Trophoblast cell (in vitro differentiated cells and primary cell): Measurements from ENCODE around the gene ID1.

Source experiments
- DNase-seq, 2 donors: peaks; one replicate each; pipeline ENCODE4 v3.0.0-alpha.2; 2016
- H2AFZ ChIP-seq: 2 replicates; pipeline ENCODE4 v1.6.1; 2013; ENCODE audit warnings: low read length, moderate library complexity, mild to moderate bottlenecking; ENCODE audit not compliant: insufficient read depth, poor library complexity
- H2AK5ac ChIP-seq: 2 replicates; pipeline ENCODE4 v1.6.1; 2013; ENCODE audit warnings: mild to moderate bottlenecking, low read length
- H2BK120ac ChIP-seq: 2 replicates; pipeline ENCODE4 v1.6.1; 2013; ENCODE audit warnings: low read length, mild to moderate bottlenecking, moderate library complexity; ENCODE audit not compliant: insufficient read depth, poor library complexity
- H2BK12ac ChIP-seq: 2 replicates; pipeline ENCODE4 v1.6.1; 2013; ENCODE audit warnings: mild to moderate bottlenecking, low read length, moderate library complexity
- H2BK5ac ChIP-seq: 2 replicates; pipeline ENCODE4 v1.6.1; 2013; ENCODE audit warnings: low read length, low read depth, moderate library complexity, mild to moderate bottlenecking; ENCODE audit not compliant: poor library complexity
- H3K14ac ChIP-seq: 2 replicates; pipeline ENCODE4 v1.6.1; 2013; ENCODE audit warnings: mild to moderate bottlenecking, low read length
- H3K18ac ChIP-seq: 2 replicates; pipeline ENCODE4 v1.6.1; 2013; ENCODE audit warnings: mild to moderate bottlenecking, low read length
- H3K23ac ChIP-seq: 2 replicates; pipeline ENCODE4 v1.6.1; 2013; ENCODE audit warnings: low read length
- H3K27ac ChIP-seq: 2 replicates; pipeline ENCODE4 v1.5.1; 2013; ENCODE audit warnings: low read depth, mild to moderate bottlenecking, inconsistent platforms, low read length, moderate library complexity
- H3K27me3 ChIP-seq: 2 replicates; pipeline ENCODE4 v1.6.1; 2013; ENCODE audit warnings: inconsistent platforms, mild to moderate bottlenecking, low read length, moderate library complexity; ENCODE audit not compliant: insufficient read depth
- H3K36me3 ChIP-seq, 2 experiments: 1 replicate in 1 of 2; 2 replicates in 1 of 2; pipeline ENCODE4 v1.6.1; 2013; ENCODE audit warnings: low read length in 2 of 2, mild to moderate bottlenecking in 2 of 2, moderate library complexity in 1 of 2; ENCODE audit not compliant: insufficient read depth in 2 of 2, control insufficient read depth in 1 of 2
- H3K4ac ChIP-seq: 2 replicates; pipeline ENCODE4 v1.6.1; 2013; ENCODE audit warnings: low read depth, mild to moderate bottlenecking, low read length, moderate library complexity
- H3K4me1 ChIP-seq, 2 experiments: 1 replicate in 1 of 2; 2 replicates in 1 of 2; pipeline ENCODE4 v1.6.1; 2013; ENCODE audit warnings: low read length in 2 of 2, mild to moderate bottlenecking in 2 of 2, moderate library complexity in 1 of 2; ENCODE audit not compliant: insufficient read depth in 2 of 2, control insufficient read depth in 1 of 2
- H3K4me2 ChIP-seq: 2 replicates; pipeline ENCODE4 v1.6.1; 2013; ENCODE audit warnings: inconsistent platforms, mild to moderate bottlenecking, low read length, moderate library complexity
- H3K4me3 ChIP-seq: 2 replicates; pipeline ENCODE4 v1.5.1; 2013; ENCODE audit warnings: mild to moderate bottlenecking, low read depth, low read length, inconsistent platforms
- H3K79me1 ChIP-seq: one replicate; pipeline ENCODE4 v1.6.1; 2013; ENCODE audit warnings: low read length
- H3K79me2 ChIP-seq: 2 replicates; pipeline ENCODE4 v1.6.1; 2013; ENCODE audit warnings: low read length, mild to moderate bottlenecking; ENCODE audit not compliant: control insufficient read depth, insufficient read depth, poor library complexity
- H3K9ac ChIP-seq: 2 replicates; pipeline ENCODE4 v1.6.1; 2013; ENCODE audit warnings: mild to moderate bottlenecking, low read length
- H3K9me3 ChIP-seq: 2 replicates; pipeline ENCODE4 v1.6.1; 2013; ENCODE audit warnings: low read depth, mild to moderate bottlenecking, control low read depth, inconsistent platforms, low read length; ENCODE audit not compliant: insufficient read depth
- H4K12ac ChIP-seq: 2 replicates; pipeline ENCODE4 v1.6.1; 2013; ENCODE audit warnings: low read depth, mild to moderate bottlenecking, low read length, moderate library complexity
- H4K8ac ChIP-seq: 2 replicates; pipeline ENCODE4 v1.6.1; 2013; ENCODE audit warnings: low read depth, mild to moderate bottlenecking, low read length, moderate library complexity
- H4K91ac ChIP-seq: one replicate; pipeline ENCODE4 v1.6.1; 2013; ENCODE audit warnings: low read depth, mild to moderate bottlenecking, low read length, moderate library complexity
- WGBS: extraction: QIAGEN DNeasy Blood & Tissue Kit; methylation state at CpG from one replicate; pipeline ENCODE4 v1.1.7; 2013; ENCODE audit warnings: missing lambda C conversion rate; ENCODE audit not compliant: insufficient read length, insufficient coverage; ENCODE audit errors: extremely low coverage; 5-methylcytosine and 5-hydroxymethylcytosine counted together

Gene ID1

GRCh38 chr20:31604567-31605030 lies 490 bp upstream of the ID1 start:
- Histone ChIP-seq H3K14ac (peak overlapping the region; percentile 81), H2AK5ac (peak overlapping the region; percentile 6), H3K27ac (peak overlapping the region; percentile 100), H3K4me2 (peak overlapping the region; percentile 90), H3K79me1 (peaks cover 67% of the 10 kb centered on the region), H4K8ac (peak overlapping the region; percentile 79), H2BK120ac (peak overlapping the region; percentile 87), H3K18ac (peak overlapping the region; percentile 69), H3K9me3 (no peaks in the 10 kb centered on the region), H3K4me3 (peak overlapping the region; percentile 73), H4K12ac (peak overlapping the region; percentile 83), H2BK5ac (peak overlapping the region; percentile 97), H3K79me2 (peaks cover 32% of the 10 kb centered on the region), H4K91ac (peak overlapping the region; percentile 98), H3K27me3 (no peaks in the 10 kb centered on the region), H3K4me1 (peaks cover 13 to 22% of the 10 kb centered on the region in 2 experiments), H3K23ac (no peak overlapping the region), H3K9ac (peak overlapping the region; percentile 99), H3K36me3 (peaks cover 16 to 18% of the 10 kb centered on the region in 2 experiments), H2AFZ (no peak overlapping the region), H2BK12ac (peak overlapping the region; percentile 17), H3K4ac (peak overlapping the region; percentile 66)
- DNase-seq = peak; percentile 66 to 67
- no CpG with 5 or more reads among the region's 14 CpGs for WGBS

- H3K79me2 ChIP-seq = peaks cover 33% of the 10 kb centered on the region
- H3K4me2 ChIP-seq = peak overlapping the region; percentile 75
- H3K18ac ChIP-seq = peak overlapping the region; percentile 94
- peak in 1 of 2 donors; percentile 45 for DNase-seq
- H4K91ac ChIP-seq = peak overlapping the region; percentile 96
- no peaks in the 10 kb centered on the region for H3K9me3 ChIP-seq
- H2BK5ac ChIP-seq = peak overlapping the region; percentile 98
- peak overlapping the region; percentile 98 for H4K8ac ChIP-seq
- peaks cover 80% of the 10 kb centered on the region for H3K79me1 ChIP-seq
- WGBS = no CpG with 5 or more reads among the region's 39 CpGs
- H3K27me3 ChIP-seq = no peaks in the 10 kb centered on the region
- peak overlapping the region; percentile 94 for H3K14ac ChIP-seq
- peak overlapping the region; percentile 96 for H2BK120ac ChIP-seq
- no peak overlapping the region for H3K23ac ChIP-seq
- peak overlapping the region; percentile 2 for H2AFZ ChIP-seq
- peak overlapping the region; percentile 5 for H2AK5ac ChIP-seq
- H4K12ac ChIP-seq = peak overlapping the region; percentile 55
- peak overlapping the region; percentile 99 for H3K27ac ChIP-seq
- H3K9ac ChIP-seq = peak overlapping the region; percentile 98
- peaks cover 16 to 18% of the 10 kb centered on the region in 2 experiments for H3K36me3 ChIP-seq
- H3K4me1 ChIP-seq = peaks cover 18 to 33% of the 10 kb centered on the region in 2 experiments
- H3K4ac ChIP-seq = peak overlapping the region; percentile 97
- peak overlapping the region; percentile 91 for H3K4me3 ChIP-seq
- H2BK12ac ChIP-seq = no peak overlapping the region
These were observed 1.1 kb downstream of the ID1 start for GRCh38 chr20:31605902-31606803.

DNA sequence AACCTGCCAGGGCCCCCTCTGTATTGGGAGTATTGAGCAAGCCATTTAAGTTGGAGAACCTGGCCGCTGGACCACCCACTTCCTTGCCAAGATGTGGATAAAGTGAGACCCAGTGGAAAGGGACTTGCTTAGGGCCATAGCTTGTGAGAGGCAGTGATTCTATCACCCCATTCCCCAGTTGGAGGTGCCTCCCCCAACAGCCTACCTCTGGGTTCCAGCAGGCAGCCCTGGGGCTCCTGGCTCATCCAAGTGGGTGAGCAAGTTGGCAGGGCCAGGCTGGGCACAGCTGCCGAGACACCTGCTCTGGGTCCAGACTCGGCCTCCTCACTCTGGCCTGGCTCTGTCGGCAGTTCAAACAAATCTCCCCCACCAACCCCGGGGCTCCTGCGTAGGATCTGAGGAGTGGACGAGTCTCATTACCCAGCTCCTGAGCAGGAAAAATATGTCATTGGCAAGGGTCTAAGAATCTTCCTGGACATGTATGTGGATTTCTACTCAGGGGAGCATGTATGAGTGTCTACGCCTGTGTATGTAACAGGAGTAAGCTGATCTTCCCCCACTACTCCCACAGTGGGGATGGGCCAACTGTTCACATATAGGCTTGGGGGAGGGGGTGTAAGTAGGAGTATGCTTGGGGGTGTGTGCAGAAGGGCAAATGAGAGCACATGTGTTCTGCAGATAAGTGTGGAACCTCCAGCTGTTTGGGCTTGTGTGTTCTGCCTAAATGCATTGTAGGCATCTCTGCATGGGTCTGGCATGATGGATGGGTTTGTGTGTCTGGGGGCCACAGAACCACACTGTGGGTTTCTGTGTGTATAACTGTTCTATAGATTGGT lies 1.9 kb downstream of the ID1 start:
- peaks cover 22 to 37% of the 10 kb centered on the region in 2 experiments for H3K4me1 ChIP-seq
- H3K27ac ChIP-seq = peak overlapping the region; percentile 99
- H2BK12ac ChIP-seq = peak overlapping the region; percentile 76
- H3K9ac ChIP-seq = peak overlapping the region; percentile 93
- no peak overlapping the region for H3K23ac ChIP-seq
- H3K4me2 ChIP-seq = peak overlapping the region; percentile 75
- peak overlapping the region; percentile 98 for H2BK5ac ChIP-seq
- H3K79me2 ChIP-seq = peaks cover 35% of the 10 kb centered on the region
- H2AK5ac ChIP-seq = peak overlapping the region; percentile 25
- H3K27me3 ChIP-seq = no peaks in the 10 kb centered on the region
- peaks cover 16 to 18% of the 10 kb centered on the region in 2 experiments for H3K36me3 ChIP-seq
- H3K9me3 ChIP-seq = no peaks in the 10 kb centered on the region
- H3K79me1 ChIP-seq = peaks cover 82% of the 10 kb centered on the region
- DNase-seq = peak; percentile 81 to 84
- peak overlapping the region; percentile 91 for H3K4me3 ChIP-seq
- H3K18ac ChIP-seq = peak overlapping the region; percentile 94
- peak overlapping the region; percentile 96 for H4K91ac ChIP-seq
- H4K8ac ChIP-seq = peak overlapping the region; percentile 98
- no peak overlapping the region for H2AFZ ChIP-seq
- H3K4ac ChIP-seq = peak overlapping the region; percentile 97
- peak overlapping the region; percentile 46 for H4K12ac ChIP-seq
- no CpG with 5 or more reads among the region's 8 CpGs for WGBS
- peak overlapping the region; percentile 96 for H2BK120ac ChIP-seq
- H3K14ac ChIP-seq = peak overlapping the region; percentile 94
